GM21737 (cell line): Measurements from ENCODE around the gene FNDC11.
A peak's percentile ranks its signal among the peaks of the same experiment; 100 is the strongest.

Source experiments
- ATAC-seq: cut with Tn5 transposase; IDR thresholded peaks from one replicate; pipeline ENCODE4 v1.9.1; 2021; ENCODE audit warnings: mild to moderate bottlenecking, moderate library complexity; ENCODE audit not compliant: unreplicated experiment

FNDC11 gene

GRCh38 chr20:63525185-63525584 is 28.8 kb upstream of the FNDC11 start:
- no peak for ATAC-seq

DNA sequence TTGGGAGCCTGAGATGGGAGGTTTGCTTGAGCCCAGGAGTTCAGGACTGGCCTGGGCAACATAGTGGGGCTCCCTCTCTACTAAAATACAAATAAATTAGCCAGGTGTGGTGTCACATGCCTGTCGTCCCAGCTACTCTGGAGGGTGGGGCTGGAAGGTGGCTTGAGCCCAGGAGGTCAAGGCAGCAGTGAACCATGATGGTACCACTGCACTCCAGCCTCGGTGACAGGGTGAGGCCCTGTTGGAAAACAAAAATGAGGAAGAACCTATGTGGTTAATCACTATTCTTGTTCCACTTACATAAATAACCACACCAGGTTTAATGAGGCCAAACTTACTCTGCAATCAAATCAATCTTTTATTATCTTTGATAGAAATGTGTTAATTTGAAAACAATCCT is 28.0 kb upstream of the FNDC11 start:
- no peak for ATAC-seq

- no peak for ATAC-seq
These were observed 26.8 kb upstream of the FNDC11 start for GRCh38 chr20:63527184-63527583.

DNA sequence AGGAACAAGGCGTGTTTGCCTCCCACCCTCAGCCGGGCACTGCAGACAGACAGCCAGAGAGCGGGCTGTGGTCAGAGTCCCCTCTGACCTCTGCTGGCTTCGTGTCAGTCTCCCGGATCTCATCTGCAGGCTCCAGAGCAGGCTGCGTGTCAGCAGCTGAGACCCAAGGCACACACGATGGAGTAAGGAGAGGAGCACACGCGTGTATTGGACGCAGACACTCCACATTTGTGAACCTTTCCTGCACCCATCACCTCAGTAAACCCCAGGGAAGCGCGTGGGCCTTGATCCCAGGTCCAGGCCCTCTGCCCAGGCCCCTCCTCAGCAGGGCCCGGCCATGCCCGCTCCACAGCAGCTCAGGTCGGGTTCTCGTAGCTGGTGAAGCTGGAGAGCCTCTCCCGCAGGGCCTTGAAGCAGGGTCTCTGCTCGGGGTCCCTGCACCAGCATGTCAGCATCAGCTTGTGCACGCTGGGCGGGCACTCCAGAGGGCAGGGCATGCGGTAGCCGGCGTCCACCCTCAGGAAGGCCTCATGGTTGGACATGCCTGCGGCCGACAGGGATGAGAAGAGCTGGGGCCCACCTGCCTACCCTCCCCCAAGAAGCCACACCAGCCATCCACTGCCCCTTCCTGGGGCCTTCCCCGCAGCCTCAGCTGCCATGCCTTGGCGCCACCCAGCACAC is 24.6 kb upstream of the FNDC11 start:
- ATAC-seq = no peak

GRCh38 chr20:63529861-63530787 is 23.8 kb upstream of the FNDC11 start:
- no peak for ATAC-seq

- ATAC-seq = no peak
These were observed 23.2 kb upstream of the FNDC11 start for GRCh38 chr20:63530788-63531160.

DNA sequence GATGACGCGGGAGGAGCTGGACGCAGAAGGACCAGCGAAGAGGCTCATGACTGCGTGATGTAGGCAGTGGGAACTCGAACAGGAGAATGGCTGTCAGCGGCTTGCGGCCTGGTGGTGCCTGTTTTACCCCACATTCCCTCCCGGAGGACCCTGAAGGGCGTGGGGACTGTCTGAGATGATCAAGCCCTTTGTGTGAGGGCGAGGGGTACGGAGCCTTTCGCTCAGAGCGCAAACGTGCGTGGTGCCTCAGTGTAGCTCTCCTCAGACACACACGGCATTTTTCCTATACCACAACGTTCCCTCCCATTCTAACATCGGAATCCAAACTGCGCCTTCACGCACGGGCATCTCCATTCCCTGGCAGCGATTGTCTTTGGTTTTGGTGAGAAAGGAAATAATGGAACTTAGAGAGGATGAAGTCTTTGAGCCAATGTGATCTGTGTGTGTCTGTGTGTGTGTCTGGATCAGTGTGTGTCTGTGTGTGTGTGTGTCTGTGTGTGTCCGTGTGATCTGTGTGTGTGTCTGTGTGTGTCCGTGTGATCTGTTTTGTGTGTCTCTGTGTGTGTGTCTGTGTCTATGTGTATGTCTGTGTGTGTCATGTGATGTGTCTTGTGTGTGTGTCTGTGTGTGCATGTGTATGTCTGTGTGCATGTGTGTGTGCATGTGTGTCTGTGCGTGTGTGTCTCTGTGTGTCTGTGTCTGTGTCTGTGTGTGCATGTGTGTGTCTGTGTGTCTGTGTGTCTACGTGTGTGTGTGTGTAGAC is 22.1 kb upstream of the FNDC11 start:
- no peak for ATAC-seq

GRCh38 chr20:63532449-63532971 is 21.4 kb upstream of the FNDC11 start:
- no peak for ATAC-seq

DNA sequence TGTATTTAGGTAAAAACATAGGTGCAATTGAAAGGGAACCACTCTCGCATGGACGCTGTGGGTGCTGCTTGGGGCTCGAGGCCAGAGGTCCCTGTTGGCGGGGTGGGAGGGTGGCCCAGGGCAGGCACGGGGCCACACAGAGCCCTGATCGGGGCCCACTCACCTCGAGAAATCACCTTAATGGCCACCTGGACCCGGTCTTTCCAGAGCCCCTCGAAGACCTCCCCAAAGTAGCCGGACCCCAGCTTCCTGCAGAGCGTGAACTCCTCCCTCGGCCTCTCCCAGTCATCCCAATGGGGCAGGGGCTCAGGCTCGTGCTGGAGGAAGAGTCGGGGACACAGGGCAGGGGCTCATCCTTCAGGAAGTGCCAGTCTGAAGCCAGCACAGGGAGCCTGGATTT is 20.6 kb upstream of the FNDC11 start:
- no peak for ATAC-seq

- no peak for ATAC-seq
These were observed 20.0 kb upstream of the FNDC11 start for GRCh38 chr20:63533871-63534393.

GRCh38 chr20:63534427-63534830 is 19.5 kb upstream of the FNDC11 start:
- ATAC-seq = no peak

DNA sequence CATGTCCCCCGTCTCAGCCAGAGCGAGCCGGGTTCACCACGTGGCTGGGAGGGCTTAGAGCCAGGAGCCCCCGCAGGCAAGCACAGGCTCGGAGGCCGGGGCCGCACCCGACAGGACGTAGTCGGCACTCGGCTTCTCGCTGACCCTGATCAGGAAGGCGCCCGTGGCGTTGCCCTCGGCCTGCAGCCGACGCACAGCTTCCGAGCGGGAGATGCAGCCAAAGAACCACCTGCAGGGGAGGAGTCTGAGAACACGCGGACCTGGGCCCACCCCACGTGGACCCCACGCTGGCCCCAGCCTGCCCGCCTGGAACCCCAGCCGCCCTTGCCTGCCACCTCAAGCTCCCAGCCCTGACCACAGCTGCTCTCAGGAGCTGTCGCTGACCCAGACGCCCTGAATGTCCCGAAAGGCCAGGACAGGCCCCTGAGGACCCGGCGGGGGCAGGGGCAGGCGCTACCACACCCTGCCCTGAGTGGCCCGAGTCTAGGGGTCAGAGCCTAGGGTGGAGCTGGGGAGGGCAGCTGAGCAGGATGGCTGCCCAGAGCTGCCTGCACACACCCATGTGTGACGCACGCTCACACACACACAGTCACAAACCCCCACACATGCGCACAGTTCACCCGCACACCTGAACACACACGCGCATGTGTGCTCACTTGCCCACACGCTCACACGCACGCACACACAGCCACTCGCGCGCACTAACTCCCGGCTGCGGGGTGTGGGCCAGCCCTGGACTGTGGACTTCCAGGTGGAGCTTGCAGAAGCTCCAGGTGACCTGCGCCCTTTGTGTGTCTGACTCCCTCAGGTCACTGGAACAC is 18.9 kb upstream of the FNDC11 start:
- no peak for ATAC-seq

DNA sequence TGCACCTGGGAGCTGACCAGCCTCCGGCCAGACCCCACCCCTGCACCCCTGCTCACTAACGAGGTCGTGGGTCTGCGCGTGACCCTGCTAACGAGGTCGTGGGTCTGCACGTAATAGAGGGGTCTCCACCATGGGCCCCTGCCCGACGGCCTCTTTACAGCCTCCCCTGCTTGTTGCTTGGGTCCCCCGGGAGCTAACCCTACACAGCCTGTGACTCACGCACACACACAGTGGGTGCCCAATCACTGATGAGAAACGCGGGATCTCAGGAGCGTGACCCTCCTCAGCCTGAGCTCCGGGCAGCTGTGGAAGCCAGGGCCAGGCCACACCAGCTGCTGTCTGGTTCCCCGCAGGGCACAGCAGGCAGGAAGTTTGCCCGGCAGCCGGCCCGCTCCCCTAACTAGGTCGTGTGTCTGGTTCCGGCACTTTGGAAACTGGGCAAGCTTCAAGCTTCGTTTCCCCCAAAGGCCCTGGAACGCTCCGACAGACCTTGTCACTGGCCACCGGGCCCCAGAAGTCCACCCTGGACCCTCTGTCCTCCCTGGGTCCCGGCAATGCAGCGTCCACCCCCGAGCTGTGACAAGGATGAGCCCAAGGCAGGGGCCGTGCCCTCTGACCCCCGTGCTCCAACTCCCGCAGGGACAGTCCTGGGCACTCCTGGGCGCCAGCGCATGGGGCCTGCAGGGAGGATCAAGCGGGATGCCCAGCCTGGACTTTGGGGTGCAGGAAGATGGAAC is 17.6 kb upstream of the FNDC11 start:
- no peak for ATAC-seq

DNA sequence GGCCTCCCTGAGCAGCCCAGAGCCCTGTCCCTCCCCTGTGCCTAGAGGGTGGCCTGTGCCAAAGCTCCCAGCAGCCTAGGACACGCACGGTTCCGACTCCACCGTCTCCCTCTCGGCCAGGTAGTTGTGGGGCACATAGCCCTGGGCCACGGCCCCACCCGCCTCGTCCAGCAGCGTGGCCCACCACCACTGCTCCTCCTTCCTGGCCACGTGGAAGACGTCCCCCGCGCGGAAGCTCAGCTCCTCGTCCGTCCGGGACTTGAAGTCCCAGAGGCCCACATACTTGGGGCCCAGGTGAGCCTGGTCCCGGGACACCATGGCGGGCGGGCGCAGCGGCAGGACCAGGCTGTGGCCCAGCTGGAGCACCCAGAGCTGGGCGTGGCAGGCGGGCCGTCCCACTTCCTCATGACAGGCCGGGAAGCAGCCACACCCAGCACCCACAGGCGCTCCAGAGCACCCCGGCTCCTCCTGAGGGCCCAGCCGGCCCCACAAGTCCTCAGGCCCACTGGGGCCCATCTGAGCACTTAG is 16.9 kb upstream of the FNDC11 start, which contains the start of gene PTK6:
Gene PTK6 (minus strand): TSS at position 380 of the 528 bp plus-strand sequence. CDS start 62 bp downstream, at position 318.
- peak; percentile 5 for ATAC-seq

GRCh38 chr20:63537525-63538203 is 16.3 kb upstream of the FNDC11 start:
- peak; percentile 84 for ATAC-seq

- ATAC-seq = no peak
These were observed 15.5 kb upstream of the FNDC11 start for GRCh38 chr20:63538204-63539091.

DNA sequence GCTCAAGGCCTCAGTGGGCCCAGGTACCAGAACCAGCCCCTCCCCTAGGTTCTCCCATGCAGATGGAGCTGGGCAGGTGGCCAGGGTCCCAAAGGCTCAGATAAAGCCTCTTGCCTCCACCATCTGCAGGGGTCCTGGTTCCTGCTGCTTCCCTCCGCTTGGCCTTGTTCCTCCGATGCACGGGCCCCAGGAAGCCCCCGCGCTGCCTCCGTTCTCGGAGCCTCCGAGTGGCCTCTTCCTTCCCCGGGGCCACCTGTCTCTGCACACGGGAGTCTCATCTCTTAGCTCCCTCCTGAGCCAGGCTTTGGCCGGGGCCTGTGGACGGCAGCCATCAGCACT is 14.9 kb upstream of the FNDC11 start:
- no peak for ATAC-seq
